GM21515 (cell line): ENCODE results near the gene BBOF1.
"Not testable (repeated sequence)": the region's sequence is repeated elsewhere in the genome, so short reads cannot be mapped to it uniquely, and the experiment has no call there.

Experiments used
- ATAC-seq: cut with Tn5 transposase; IDR thresholded peaks from one replicate; pipeline ENCODE4 v1.9.1; 2021; ENCODE audit not compliant: unreplicated experiment

Gene BBOF1

GRCh38 chr14:74085047-74085637, 66.0 kb downstream of the BBOF1 start:
- no peak for ATAC-seq

GRCh38 chr14:74085828-74086227, 66.7 kb downstream of the BBOF1 start:
- ATAC-seq, result no peak

- ATAC-seq, result no peak
Observed at GRCh38 chr14:74089251-74090020, 70.3 kb downstream of the BBOF1 start.

GRCh38 chr14:74105381-74105780, 86.2 kb downstream of the BBOF1 start:
- no peak for ATAC-seq

DNA sequence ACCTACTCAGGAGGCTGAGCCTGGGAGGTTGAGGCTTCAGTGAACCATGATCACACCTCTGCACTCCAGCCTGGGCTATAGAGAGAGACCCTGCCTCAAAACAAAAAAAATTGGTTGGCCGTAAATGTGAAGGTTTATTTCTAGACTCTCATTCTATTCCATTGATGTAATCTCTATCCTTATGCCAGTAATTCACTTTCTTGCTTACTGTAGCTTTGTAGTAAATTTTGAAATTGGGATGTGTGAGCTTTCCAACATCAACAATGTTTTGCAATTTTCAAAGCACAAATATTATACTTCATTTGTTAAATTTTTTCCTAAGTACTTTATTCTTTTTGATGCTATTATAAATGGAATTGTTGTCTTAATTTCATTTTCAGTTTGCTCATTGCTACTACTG, 90.2 kb downstream of the BBOF1 start:
- ATAC-seq, result no peak

DNA sequence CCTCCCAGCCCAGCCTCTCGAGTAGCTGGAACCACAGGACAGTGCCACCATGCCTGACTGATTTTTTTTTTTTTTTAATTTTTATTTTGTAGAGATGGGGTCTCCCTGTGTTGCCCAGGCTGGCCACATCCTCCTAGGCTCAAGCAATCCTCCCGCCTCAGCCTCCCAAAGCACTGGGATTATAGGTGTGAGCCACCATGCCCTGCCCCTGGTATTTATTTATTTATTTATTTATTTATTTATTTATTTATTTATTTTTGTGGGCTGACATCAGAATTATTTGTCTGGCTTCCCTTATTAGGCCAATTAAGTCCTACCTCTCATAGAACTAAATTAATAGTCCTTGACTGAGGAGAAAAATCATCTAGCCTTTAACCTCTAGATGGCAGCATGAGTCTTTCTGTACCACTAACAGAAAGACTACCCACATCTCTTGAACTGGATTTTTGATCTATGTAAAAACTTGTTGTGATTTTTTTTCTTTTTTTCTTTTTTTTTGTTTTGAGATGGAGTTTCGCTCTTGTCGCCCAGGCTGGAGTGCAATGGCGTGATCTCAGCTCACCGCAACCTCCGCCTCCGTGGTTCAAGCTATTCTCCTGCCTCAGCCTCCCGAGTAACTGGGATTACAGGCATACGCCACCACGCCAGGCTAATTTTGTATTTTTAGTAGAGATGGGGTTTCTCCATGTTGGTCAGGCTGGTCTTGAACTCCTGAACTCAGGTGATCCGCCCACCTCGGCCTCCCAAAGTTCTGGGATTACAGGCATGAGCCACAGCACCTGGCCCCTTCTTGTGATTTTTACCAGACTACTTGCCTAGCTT, 92.5 kb downstream of the BBOF1 start:
- ATAC-seq, result not testable (repeated sequence)
